ENCODE measurements around the gene CCNG2.

The CCNG2 gene

GRCh38 chr4:77147079-77147782, 9.8 kb upstream of the CCNG2 start:
- no peak for DNase-seq

DNA sequence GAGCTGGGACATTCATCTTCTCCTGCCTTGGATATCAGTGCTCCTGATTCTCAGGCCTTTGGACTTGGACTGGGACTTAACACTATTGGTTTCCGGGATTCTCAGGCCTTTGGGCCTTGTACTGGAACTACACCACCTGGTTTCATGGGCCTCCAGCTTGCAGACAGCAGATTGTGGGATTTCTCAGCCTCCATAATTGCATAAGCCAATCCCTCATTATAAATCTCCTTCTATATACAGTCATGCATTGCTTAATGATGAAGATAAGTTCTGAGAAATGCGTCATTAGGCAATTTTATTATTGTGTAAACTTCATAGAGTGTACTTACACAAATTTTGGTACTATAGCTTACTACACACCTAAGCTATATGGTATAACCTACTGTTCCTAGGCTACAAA, 8.9 kb upstream of the CCNG2 start:
- no peak for DNase-seq

GRCh38 chr4:77149789-77150188, 7.2 kb upstream of the CCNG2 start:
- no peak for DNase-seq

DNA sequence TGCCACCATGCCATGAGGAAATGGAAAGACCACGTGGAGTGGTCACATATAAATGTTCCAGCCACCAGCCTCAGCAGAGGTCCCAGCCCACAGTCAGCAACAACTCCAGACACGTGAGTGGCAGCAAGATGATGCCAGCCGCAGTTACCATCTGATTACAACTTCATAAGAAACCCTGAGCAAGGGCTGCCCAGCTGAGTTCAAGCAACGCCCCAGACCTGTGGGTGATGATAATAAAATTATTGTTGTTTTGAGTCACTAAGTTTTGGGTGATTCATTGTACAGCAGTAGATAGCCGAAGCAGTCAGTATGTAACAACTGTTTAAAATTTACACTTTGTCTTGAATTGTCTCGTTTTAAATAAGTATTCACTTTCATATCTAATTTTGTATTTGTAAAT, 5.8 kb upstream of the CCNG2 start:
- DNase-seq = no peak

GRCh38 chr4:77152421-77152820, 4.6 kb upstream of the CCNG2 start:
- DNase-seq = no peak

DNA sequence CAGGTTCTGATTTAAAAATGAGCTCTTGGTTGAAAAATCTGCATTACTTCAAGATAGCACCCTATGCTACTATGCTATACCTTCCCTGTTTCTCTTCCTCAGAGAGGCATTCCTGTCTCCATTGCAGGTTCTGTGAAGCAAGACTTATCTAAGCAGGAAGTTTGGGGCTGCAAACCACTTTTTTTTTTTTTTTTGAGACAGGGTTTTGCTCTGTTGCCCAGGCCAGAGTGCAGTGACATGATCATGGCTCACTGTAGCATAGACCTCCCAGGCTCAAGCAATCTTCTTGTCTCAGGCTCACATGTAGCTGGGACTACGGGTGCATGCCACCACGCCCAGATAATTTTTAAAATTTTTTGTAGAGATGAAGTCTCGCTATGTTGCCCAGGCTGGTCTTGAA, 4.0 kb upstream of the CCNG2 start:
- DNase-seq = no peak

- DNase-seq = no peak
Observed at GRCh38 chr4:77154065-77154464, 2.9 kb upstream of the CCNG2 start.

DNA sequence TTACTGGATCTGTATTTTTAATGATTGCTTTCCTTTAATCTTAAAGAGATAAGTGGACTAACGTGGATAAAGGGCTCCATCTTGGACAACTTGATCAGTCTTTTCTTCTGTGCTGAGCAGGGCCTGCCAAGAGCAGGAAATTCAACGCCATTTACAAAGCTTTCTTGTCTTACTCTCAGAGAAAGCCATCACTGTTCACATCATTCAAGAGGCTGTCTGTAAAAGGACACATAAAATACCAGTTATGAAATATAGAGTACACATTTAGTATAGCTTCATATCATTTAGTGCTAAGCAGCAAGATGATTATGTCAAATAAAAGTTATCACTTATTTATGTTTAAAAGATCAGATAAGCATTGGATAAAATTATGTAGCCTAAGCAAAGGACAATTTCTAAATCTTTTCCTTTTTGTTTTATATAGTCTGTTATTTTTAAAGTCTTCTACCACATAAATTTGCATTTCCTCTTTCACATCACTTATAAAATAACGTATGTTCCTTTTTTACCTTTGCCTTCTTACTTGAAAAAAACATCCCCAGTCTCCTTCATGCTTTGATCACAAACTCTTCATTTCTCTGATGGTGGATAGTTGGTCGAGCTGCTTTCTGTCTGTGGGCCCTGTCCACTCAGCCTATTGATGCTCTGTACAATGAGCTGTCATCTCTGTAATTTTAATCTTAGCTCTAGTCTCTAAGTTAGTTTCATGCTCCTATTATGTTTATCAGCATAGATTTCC, 2.1 kb upstream of the CCNG2 start:
- no peak for DNase-seq

DNA sequence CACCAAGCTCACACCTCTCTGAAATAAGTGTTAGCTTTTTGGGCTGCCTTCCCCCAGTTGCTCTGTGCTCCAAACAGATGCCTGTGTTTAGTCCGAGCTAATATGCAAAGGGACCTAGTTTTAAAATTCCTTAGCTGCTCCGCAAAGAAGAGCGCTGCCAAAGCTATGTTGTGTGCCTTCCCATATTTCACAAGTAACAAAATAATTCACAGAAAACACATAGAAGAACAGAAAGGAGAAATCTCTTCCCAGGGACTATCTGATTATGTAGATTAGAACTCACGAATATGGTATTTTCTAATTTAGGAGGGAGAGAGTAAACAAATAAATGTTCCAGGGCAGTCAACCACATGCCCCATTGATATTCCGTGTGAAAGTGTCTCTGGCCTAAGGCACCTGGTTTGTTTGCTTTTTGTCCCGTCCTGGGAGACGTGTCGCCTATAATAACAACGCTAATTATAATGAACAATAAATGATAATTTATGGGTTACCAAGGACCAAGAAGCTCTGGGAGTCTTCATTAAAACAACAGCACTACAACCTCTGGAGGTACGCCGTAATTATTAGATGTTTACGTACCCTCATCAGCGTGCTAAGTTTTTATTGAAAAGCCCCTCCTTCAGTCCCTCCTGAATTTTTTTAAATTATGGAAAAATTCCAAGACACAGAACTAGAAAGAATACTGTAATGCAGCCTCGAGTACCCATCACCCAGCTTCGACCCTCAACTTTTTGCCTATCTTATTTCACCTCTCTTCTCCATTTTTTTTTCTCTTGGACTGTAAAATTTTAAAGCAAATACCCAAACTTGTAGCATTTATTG, 1.2 kb upstream of the CCNG2 start:
- no peak for DNase-seq

DNA sequence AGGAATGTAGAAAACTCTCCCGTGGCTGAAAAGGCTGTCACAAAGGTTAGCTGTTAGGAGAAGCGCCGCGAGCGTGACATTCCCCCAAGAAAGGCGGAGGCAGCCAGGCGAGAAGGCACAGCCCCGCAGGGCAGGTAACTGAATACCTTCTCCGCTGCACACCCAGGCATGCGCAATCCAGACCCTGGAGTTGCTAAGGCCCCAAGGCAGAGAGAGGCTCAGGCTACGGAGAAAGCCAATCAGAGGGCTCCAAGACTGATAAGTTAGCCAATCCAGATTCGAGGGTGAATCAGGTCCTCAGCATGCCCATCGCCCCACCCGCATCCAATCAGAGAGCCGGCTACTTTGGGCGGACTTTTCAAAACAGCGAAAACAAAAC, 485 bp upstream of the CCNG2 start:
- DNase-seq = peak; percentile 68

GRCh38 chr4:77157859-77158486, 966 bp downstream of the CCNG2 start:
- peak; percentile 62 for DNase-seq

DNA sequence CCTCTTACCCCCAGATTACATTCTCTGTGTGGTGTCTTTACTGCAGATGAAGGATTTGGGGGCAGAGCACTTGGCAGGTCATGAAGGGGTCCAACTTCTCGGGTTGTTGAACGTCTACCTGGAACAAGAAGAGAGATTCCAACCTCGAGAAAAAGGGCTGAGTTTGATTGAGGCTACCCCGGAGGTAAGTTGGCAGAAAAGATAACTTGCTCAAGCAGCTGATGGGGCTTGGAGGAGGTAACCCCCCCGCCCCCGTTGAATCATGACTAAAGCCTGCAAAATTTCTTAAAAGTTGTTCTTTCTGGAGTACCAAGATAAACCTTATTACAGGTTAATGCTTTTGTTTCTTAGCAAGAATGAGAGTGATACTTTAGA, 1.5 kb downstream of the CCNG2 start:
- DNase-seq = no peak

DNA sequence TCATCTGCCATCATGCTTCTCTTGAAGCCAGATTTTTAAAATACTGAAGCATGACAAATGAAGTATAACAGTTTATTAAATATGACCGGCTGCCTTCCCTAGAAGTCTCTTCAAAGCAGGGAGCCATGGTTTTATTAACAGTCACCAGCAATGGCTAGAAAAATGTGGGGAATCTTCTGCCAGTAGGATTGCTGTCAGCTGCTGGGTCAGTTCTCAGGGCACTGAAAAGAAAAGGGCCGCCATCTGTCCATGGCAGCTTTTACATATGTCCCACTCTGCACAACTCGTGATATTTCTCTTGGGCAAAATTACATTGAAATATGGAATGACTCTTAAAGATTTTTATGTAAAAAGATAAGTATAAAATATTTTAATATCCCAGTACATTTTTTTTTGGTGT, 2.8 kb downstream of the CCNG2 start:
- no peak for DNase-seq

- DNase-seq = no peak
Observed at GRCh38 chr4:77163641-77164040, 6.6 kb downstream of the CCNG2 start.

GRCh38 chr4:77167173-77167572, 10.2 kb downstream of the CCNG2 start:
- no peak for DNase-seq

- DNase-seq = no peak
Observed at GRCh38 chr4:77167866-77168265, 10.9 kb downstream of the CCNG2 start.

- no peak for DNase-seq
Observed at GRCh38 chr4:77169481-77169880, 12.5 kb downstream of the CCNG2 start.

- no peak for DNase-seq
Observed at GRCh38 chr4:77170926-77171325, 13.9 kb downstream of the CCNG2 start.

GRCh38 chr4:77172336-77172735, 15.3 kb downstream of the CCNG2 start:
- DNase-seq = no peak

- DNase-seq = no peak
Observed at GRCh38 chr4:77174426-77174825, 17.4 kb downstream of the CCNG2 start.

DNA sequence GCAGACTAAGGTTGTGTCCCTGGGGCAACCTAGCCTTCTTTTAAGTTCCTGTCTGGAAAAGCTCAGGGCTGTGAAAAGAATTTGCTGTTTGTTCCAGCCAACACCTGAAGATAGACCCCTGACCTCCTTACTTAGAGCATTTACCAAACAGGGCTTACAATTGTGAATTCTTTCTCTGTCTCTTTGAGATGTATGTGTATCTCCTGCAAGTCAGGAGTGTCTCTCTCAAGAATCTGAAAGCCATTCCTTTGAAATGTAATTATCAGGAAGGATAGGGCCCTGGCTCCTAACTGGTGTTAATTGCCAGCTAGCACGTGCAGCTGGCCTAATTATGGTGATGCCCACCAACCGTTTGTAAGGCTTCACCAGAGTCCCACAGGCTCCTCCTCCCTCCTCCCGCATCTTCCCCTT, 18.2 kb downstream of the CCNG2 start:
- DNase-seq = no peak

DNA sequence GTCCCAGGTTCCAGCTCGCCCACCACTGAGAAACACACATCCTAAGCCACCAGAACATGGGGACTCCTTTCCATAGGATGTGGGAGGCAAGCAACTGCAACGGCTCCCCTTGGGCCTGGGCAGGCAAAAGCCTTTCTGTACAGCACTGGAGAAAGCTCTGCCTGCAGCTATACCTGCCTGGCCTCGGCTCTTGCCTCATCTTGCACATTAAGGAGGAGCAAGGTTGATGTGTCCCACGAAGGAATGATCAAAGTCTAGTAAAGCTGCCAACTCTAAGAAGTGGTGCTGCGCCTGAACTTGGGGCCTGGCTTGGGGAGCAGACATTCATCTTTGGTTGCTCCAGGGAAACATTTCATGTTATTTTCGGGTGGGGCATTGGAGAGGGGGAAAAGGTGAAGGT, 19.6 kb downstream of the CCNG2 start:
- no peak for DNase-seq

GRCh38 chr4:77177199-77177598, 20.2 kb downstream of the CCNG2 start:
- no peak for DNase-seq

DNA sequence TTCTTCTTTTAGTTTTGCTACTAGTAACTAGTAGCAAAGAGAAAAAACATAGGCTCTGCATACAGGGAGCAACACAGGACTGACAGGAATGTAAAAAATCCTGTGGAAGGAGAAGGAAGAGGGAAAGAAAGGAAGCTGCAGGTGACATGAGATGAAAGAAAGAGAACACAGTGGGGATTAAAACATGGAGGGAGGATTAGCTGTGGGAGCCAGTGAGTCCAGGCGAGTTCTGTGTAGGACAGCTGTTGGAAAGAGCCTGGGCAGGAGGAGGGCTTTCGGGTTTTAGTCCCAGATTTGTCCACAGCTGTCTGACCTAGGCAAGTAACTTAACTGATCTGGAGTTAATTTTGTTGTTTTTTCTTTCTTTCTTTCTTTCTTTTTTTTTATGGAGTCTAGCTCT, 21.6 kb downstream of the CCNG2 start:
- DNase-seq = no peak

Measured in 8988T (cell line).